Neutrophil (primary cell): ENCODE measurements around the gene NGB.

ENCODE experiments used
- H3K27ac ChIP-seq: fragments of 200-600 bp; sonication (generic); 2 replicates; pipeline ENCODE4 v1.5.1; 2016; ENCODE audit warnings: mild to moderate bottlenecking, moderate library complexity
- H3K27me3 ChIP-seq: fragments of 200-600 bp; sonication (generic); 2 replicates; pipeline ENCODE4 v1.6.0; 2016; ENCODE audit warnings: mild to moderate bottlenecking
- H3K36me3 ChIP-seq: fragments of 200-600 bp; sonication (generic); 2 replicates; pipeline ENCODE4 v1.5.1; 2017
- H3K4me1 ChIP-seq, 2 experiments: fragments of 200-600 bp in 1 of 2; sonication (generic) in 1 of 2; 1 replicate in 1 of 2; 2 replicates in 1 of 2; pipeline versions ENCODE4 v1.5.1 to v1.6.1; 2013 to 2016; ENCODE audit warnings: low read depth in 1 of 2, low read length in 1 of 2, mild to moderate bottlenecking in 1 of 2, moderate library complexity in 1 of 2; ENCODE audit not compliant: control insufficient read depth in 1 of 2, insufficient read depth in 1 of 2
- H3K4me3 ChIP-seq, 2 experiments: fragments of 200-600 bp in 1 of 2; sonication (generic) in 1 of 2; 1 replicate in 1 of 2; 2 replicates in 1 of 2; pipeline ENCODE4 v1.5.1; 2013 to 2016; ENCODE audit warnings: low read depth in 1 of 2, low read length in 1 of 2, mild to moderate bottlenecking in 1 of 2, moderate library complexity in 1 of 2
- H3K9me3 ChIP-seq: fragments of 200-600 bp; sonication (generic); 2 replicates; pipeline ENCODE4 v1.5.1; 2016
- TF ChIP-seq, protein P1 (sequence below): fragments of 200-600 bp; sonication (generic); IDR thresholded peaks from 2 replicates; pipeline ENCODE4 v1.5.1; 2016; ENCODE audit warnings: antibody characterized with exemption

NGB gene

GRCh38 chr14:77249286-77249685 is 21.7 kb downstream of the NGB start:
- Histone ChIP-seq H3K27ac (no peak overlapping the region), H3K27me3 (no peaks in the 10 kb centered on the region), H3K9me3 (no peaks in the 10 kb centered on the region), H3K36me3 (no peaks in the 10 kb centered on the region), H3K4me3 (no peak overlapping the region), H3K4me1 (no peaks in the 10 kb centered on the region)
- TF ChIP-seq, protein P1, sequence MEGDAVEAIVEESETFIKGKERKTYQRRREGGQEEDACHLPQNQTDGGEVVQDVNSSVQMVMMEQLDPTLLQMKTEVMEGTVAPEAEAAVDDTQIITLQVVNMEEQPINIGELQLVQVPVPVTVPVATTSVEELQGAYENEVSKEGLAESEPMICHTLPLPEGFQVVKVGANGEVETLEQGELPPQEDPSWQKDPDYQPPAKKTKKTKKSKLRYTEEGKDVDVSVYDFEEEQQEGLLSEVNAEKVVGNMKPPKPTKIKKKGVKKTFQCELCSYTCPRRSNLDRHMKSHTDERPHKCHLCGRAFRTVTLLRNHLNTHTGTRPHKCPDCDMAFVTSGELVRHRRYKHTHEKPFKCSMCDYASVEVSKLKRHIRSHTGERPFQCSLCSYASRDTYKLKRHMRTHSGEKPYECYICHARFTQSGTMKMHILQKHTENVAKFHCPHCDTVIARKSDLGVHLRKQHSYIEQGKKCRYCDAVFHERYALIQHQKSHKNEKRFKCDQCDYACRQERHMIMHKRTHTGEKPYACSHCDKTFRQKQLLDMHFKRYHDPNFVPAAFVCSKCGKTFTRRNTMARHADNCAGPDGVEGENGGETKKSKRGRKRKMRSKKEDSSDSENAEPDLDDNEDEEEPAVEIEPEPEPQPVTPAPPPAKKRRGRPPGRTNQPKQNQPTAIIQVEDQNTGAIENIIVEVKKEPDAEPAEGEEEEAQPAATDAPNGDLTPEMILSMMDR = no peak

DNA sequence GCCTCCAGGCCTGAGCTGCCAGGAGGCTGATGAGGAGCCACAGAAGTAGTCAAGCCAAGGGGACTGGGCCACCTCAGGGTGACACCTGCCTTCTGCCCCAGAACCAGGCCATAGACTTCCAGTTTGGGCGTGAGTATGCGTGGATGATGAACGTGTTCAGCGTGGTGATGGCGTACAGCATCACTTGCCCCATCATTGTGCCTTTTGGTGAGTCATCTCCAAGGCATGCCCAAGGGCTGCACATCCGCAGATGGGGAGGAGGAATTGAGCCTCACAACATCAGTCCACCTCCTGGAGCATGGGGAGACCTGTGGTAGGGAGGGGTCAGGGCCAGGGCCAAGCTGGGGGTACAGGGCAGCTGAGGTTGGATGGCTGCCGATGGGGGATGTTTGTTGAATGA is 22.3 kb downstream of the NGB start:
- no peaks in the 10 kb centered on the region for H3K9me3 ChIP-seq
- H3K36me3 ChIP-seq = no peaks in the 10 kb centered on the region
- H3K27me3 ChIP-seq = no peaks in the 10 kb centered on the region
- no peak overlapping the region for H3K4me3 ChIP-seq
- no peak overlapping the region for H3K27ac ChIP-seq
- TF ChIP-seq, protein P1 = no peak
- no peaks in the 10 kb centered on the region for H3K4me1 ChIP-seq

DNA sequence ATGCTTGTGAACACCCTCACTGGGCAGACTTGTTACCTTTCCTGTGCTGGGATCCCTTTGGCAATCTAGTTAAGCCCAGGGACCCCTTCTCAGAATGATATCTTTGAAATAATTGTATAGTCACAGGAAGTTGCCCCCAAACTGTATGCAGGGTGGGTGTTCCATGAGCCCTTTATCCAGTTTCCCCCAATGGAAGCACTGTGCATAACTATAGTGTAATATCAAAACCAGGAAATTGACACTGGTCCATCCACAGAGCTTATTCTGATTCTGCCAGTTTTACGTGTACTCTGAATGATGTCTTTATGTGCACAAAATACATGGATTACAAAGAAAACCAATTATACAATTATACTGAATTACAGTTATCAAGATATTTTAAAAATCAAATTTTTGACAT is 24.2 kb downstream of the NGB start:
- peaks cover 5% of the 10 kb centered on the region for H3K27me3 ChIP-seq
- H3K9me3 ChIP-seq = no peaks in the 10 kb centered on the region
- H3K27ac ChIP-seq = no peak overlapping the region
- no peaks in the 10 kb centered on the region for H3K36me3 ChIP-seq
- no peaks in the 10 kb centered on the region for H3K4me1 ChIP-seq
- H3K4me3 ChIP-seq = no peak overlapping the region
- TF ChIP-seq, protein P1 = no peak

GRCh38 chr14:77245820-77246219 is 25.2 kb downstream of the NGB start:
- Histone ChIP-seq H3K9me3 (no peaks in the 10 kb centered on the region), H3K27me3 (peaks cover 5% of the 10 kb centered on the region), H3K27ac (no peak overlapping the region), H3K4me3 (no peak overlapping the region), H3K4me1 (no peaks in the 10 kb centered on the region), H3K36me3 (no peaks in the 10 kb centered on the region)
- TF ChIP-seq, protein P1 = no peak

DNA sequence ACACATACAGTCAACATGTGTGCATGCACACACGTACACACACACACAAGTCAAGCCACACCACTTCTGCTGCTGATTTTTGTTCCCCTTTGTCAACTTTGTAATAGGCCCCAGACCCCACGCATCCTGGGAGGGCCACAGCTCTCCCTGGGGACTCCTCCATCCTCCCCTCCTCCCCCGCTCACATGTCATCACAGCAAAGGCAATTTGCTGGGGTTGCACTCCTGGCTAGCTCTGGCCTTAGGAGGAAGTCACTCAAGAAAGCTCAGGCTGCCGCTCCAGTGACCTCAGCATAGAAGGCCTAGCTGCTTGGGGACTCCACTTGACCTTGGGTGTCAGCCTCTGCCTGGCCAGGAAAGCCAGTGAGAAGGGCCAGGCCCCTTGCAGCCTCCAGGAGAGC is 27.2 kb downstream of the NGB start:
- Histone ChIP-seq H3K4me3 (no peak overlapping the region), H3K27ac (no peak overlapping the region), H3K9me3 (no peaks in the 10 kb centered on the region), H3K4me1 (no peaks in the 10 kb centered on the region), H3K27me3 (peaks cover 5% of the 10 kb centered on the region), H3K36me3 (no peaks in the 10 kb centered on the region)
- TF ChIP-seq, protein P1 = no peak

DNA sequence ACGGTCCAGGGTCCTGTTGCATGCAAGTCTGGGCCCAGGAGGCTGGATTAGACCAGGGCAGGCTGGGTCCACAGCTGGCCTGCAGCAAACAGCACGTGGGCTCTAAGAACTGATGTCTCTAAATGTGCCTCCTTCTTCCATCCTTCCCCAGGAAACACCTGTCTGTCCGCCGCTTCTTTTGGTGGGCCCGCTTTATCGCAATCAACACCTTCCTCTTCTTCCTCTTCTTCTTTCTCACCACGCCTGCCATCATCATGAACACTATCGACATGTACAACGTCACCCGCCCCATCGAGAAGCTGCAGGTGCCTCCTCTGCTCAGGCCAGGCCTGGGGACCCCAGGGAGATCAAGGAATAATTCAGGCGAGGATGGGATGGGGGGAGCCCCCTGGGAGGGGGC is 28.3 kb downstream of the NGB start:
- Histone ChIP-seq H3K27me3 (peaks cover 5% of the 10 kb centered on the region), H3K9me3 (no peaks in the 10 kb centered on the region), H3K4me3 (no peak overlapping the region), H3K27ac (no peak overlapping the region), H3K4me1 (no peaks in the 10 kb centered on the region), H3K36me3 (no peaks in the 10 kb centered on the region)
- TF ChIP-seq, protein P1 = no peak
